Gastroesophageal sphincter (tissue), 4 donors: Measurements from ENCODE around the gene PLXDC2. TPM values are rescaled to one million over a fixed set of nuclear protein-coding genes. Genes with fewer than 3 reads are reported as not detected.
A peak's percentile ranks its signal among the peaks of the same experiment; 100 is the strongest.

Experiments
- ATAC-seq: fragments of 150-250 bp; one replicate; pipeline ENCODE4 v1.9.1; 2016; ENCODE audit warnings: mild to moderate bottlenecking, moderate library complexity
- H3K27ac ChIP-seq, 4 donors: fragments of 200-600 bp; sonication (generic) in 3 of 4; 1 replicate in 3 of 4; 2 replicates in 1 of 4; pipeline ENCODE4 v1.5.1; 2016 to 2019
- H3K27me3 ChIP-seq: fragments of 200-600 bp; sonication (generic); one replicate; pipeline ENCODE4 v1.5.1; 2019
- H3K36me3 ChIP-seq, 2 donors: fragments of 200-600 bp; sonication (generic); one replicate each; pipeline ENCODE4 v1.5.1; 2019; ENCODE audit warnings: control low read depth in 1 of 2
- H3K4me1 ChIP-seq, 3 donors: fragments of 200-600 bp; sonication (generic); 1 replicate in 2 of 3; 2 replicates in 1 of 3; pipeline ENCODE4 v1.5.1; 2016 to 2019; ENCODE audit warnings: control low read depth in 2 of 3
- H3K4me3 ChIP-seq, 2 donors: fragments of 200-600 bp; sonication (generic); one replicate each; pipeline ENCODE4 v1.5.1; 2019; ENCODE audit warnings: mild to moderate bottlenecking in 1 of 2, moderate library complexity in 1 of 2
- H3K9me3 ChIP-seq, 3 donors: fragments of 200-600 bp; sonication (generic); one replicate each; pipeline ENCODE4 v1.5.1; 2017 to 2019; ENCODE audit warnings: control low read depth in 2 of 3
- CTCF ChIP-seq, 4 experiments: fragments of 200-600 bp in 2 of 4; fragments of 450-650 bp in 2 of 4; sonication (generic) in 1 of 4; IDR thresholded peaks; one replicate each; pipeline ENCODE4 v1.5.1; 2017 to 2019; ENCODE audit warnings: antibody characterized with exemption in 4 of 4, mild to moderate bottlenecking in 2 of 4, moderate library complexity in 2 of 4
- EP300 ChIP-seq: sonication (generic); formaldehyde crosslinking; IDR thresholded peaks from one replicate; pipeline ENCODE4 v1.6.1; 2017; ENCODE audit warnings: antibody characterized with exemption, mild to moderate bottlenecking
- POLR2A ChIP-seq, 2 donors: fragments of 450-650 bp; IDR thresholded peaks; one replicate each; pipeline ENCODE4 v1.6.1; 2017; ENCODE audit warnings: antibody characterized with exemption in 2 of 2, mild to moderate bottlenecking in 2 of 2, moderate library complexity in 1 of 2
- POLR2AphosphoS5 ChIP-seq: sonication (generic); formaldehyde crosslinking; IDR thresholded peaks from one replicate; pipeline ENCODE4 v1.6.1; 2017; ENCODE audit warnings: antibody characterized with exemption
- WGBS, 2 donors: methylation state at CpG; one replicate each; pipeline ENCODE4 v1.1.5; 2018; ENCODE audit warnings: low coverage in 1 of 2; 5-methylcytosine and 5-hydroxymethylcytosine counted together
- total RNA-seq, 4 donors: library from RNA; depleted of rRNA; stranded (reverse); fragments of >200 nt; gene quantifications; one replicate each; pipeline ENCODE4 v1.1.0, GENCODE V29; 2016

Gene PLXDC2
- total RNA-seq, 4 donors from 2014 or later: 32.3 to 65.5 (median 50.5) TPM

GRCh38 chr10:19947656-19948055, 131.4 kb downstream of the PLXDC2 start:
- H3K36me3 ChIP-seq: no peaks in the 10 kb centered on the region
- no peaks in the 10 kb centered on the region for H3K9me3 ChIP-seq
- H3K27ac ChIP-seq: peak overlapping the region in 3 of 4 donors; percentile 8 to 56 (median 33)
- H3K4me1 ChIP-seq: peaks cover 5 to 48% (median 20%) of the 10 kb centered on the region in 3 donors
- no peak overlapping the region for H3K4me3 ChIP-seq
- WGBS, 2 donors: 53 to 74% methylated on average over 2 of the region's 2 CpGs
- no peak for ATAC-seq
- H3K27me3 ChIP-seq: no peaks in the 10 kb centered on the region
- TF ChIP-seq POLR2A (IDR thresholded peaks at IDR 0.05) (no peak), EP300 (no peak), CTCF (IDR thresholded peaks at IDR 0.05) (no peak), POLR2AphosphoS5 (no peak)

GRCh38 chr10:19952224-19953010, 136.2 kb downstream of the PLXDC2 start:
- no peak overlapping the region for H3K4me3 ChIP-seq
- no peak overlapping the region for H3K27ac ChIP-seq
- H3K4me1 ChIP-seq: peaks cover 0 to 28% (median 4%) of the 10 kb centered on the region in 3 donors
- H3K36me3 ChIP-seq: no peaks in the 10 kb centered on the region
- H3K9me3 ChIP-seq: no peaks in the 10 kb centered on the region
- 44 to 54% methylated on average over 7 of the region's 7 CpGs for whole genome bisulfite sequencing, 2 donors
- H3K27me3 ChIP-seq: no peaks in the 10 kb centered on the region
- ATAC-seq: no peak
- TF ChIP-seq POLR2A (IDR thresholded peaks at IDR 0.05) (no peak), CTCF (IDR thresholded peaks at IDR 0.05) (no peak), EP300 (no peak), POLR2AphosphoS5 (no peak)

GRCh38 chr10:19954601-19955000, 138.4 kb downstream of the PLXDC2 start:
- Histone ChIP-seq H3K4me3 (no peak overlapping the region), H3K4me1 (peaks cover 0 to 15% (median 4%) of the 10 kb centered on the region in 3 donors), H3K36me3 (no peaks in the 10 kb centered on the region), H3K9me3 (no peaks in the 10 kb centered on the region), H3K27ac (no peak overlapping the region), H3K27me3 (no peaks in the 10 kb centered on the region)
- ATAC-seq: no peak
- TF ChIP-seq POLR2AphosphoS5: no peak
- TF ChIP-seq POLR2A (IDR thresholded peaks at IDR 0.05): no peak
- no peak for TF ChIP-seq EP300
- TF ChIP-seq CTCF (IDR thresholded peaks at IDR 0.05): no peak
- 94 to 100% methylated on average over 2 of the region's 2 CpGs for WGBS, 2 donors

- ATAC-seq: no peak
- H3K36me3 ChIP-seq: no peaks in the 10 kb centered on the region
- no peaks in the 10 kb centered on the region for H3K27me3 ChIP-seq
- no peak overlapping the region for H3K4me3 ChIP-seq
- H3K4me1 ChIP-seq: peaks cover 0 to 15% (median 4%) of the 10 kb centered on the region in 3 donors
- H3K9me3 ChIP-seq: no peaks in the 10 kb centered on the region
- 95 to 97% methylated on average over 2 of the region's 2 CpGs for WGBS, 2 donors
- H3K27ac ChIP-seq: no peak overlapping the region
- TF ChIP-seq POLR2A (IDR thresholded peaks at IDR 0.05) (no peak), EP300 (no peak), CTCF (IDR thresholded peaks at IDR 0.05) (no peak), POLR2AphosphoS5 (no peak)
Observed at GRCh38 chr10:19956516-19957032, 140.3 kb downstream of the PLXDC2 start.

- no peaks in the 10 kb centered on the region for H3K9me3 ChIP-seq
- ATAC-seq: no peak
- no peak overlapping the region for H3K27ac ChIP-seq
- H3K27me3 ChIP-seq: no peaks in the 10 kb centered on the region
- H3K4me3 ChIP-seq: no peak overlapping the region
- H3K36me3 ChIP-seq: no peaks in the 10 kb centered on the region
- TF ChIP-seq EP300: no peak
- no peak for TF ChIP-seq POLR2AphosphoS5
- TF ChIP-seq POLR2A (IDR thresholded peaks at IDR 0.05): no peak
- no peak for TF ChIP-seq CTCF (IDR thresholded peaks at IDR 0.05)
- H3K4me1 ChIP-seq: no peaks in the 10 kb centered on the region
Observed at GRCh38 chr10:19958787-19959186, 142.6 kb downstream of the PLXDC2 start.
